ENCODE results near the gene TMEM255B.

DNA sequence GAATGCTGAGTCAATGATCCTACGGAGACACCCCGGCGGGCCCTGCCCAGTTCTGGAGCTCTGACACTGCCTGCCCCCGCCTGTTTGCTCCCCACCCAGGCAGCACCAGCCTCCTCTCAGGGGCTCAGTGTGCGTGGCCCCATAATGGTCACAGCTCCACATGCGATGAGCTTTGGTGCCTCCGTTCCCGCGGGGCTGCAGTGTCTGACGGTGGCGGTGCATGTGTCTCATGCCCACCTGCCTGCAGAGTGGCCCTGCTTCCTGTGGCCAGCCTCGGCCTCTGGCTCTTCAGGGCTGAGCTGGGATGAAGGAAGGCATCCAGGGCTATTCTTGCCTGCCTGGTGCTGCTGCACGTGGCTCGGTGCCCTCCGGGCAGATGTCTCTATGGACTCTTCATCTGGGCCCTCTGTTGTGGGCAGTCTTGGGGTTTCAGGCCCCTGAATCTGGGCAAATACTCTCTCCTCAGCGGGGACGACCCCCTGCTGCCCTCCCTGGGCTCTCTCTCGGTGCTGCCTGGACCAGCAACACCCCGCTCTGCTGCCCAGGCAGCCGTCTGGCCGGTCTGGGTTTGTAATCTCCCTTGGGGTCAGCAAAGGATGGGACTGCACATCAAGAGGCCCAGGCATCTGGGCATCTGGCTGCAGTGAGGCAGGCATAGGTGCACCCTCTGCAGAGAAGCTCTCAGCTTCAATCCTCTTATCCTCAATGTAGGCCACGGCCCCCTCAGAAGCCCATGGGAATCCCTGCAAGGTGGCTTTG lies 19.3 kb upstream of the TMEM255B start:
- TF ChIP-seq, protein P1, sequence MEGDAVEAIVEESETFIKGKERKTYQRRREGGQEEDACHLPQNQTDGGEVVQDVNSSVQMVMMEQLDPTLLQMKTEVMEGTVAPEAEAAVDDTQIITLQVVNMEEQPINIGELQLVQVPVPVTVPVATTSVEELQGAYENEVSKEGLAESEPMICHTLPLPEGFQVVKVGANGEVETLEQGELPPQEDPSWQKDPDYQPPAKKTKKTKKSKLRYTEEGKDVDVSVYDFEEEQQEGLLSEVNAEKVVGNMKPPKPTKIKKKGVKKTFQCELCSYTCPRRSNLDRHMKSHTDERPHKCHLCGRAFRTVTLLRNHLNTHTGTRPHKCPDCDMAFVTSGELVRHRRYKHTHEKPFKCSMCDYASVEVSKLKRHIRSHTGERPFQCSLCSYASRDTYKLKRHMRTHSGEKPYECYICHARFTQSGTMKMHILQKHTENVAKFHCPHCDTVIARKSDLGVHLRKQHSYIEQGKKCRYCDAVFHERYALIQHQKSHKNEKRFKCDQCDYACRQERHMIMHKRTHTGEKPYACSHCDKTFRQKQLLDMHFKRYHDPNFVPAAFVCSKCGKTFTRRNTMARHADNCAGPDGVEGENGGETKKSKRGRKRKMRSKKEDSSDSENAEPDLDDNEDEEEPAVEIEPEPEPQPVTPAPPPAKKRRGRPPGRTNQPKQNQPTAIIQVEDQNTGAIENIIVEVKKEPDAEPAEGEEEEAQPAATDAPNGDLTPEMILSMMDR (conservative IDR thresholded peaks at IDR 0.05): no peak
- no peak for TF ChIP-seq ZFX (IDR thresholded peaks at IDR 0.05)
